Suprapubic skin (tissue), 4 donors: Measurements from ENCODE around the gene MINDY4. TPM values are rescaled to one million over a fixed set of nuclear protein-coding genes. Genes with fewer than 3 reads are reported as not detected.

Experiments
- DNase-seq, 2 donors: peaks; one replicate each; pipeline ENCODE4 v3.0.0-alpha.2; 2019; ENCODE audit warnings: low spot score in 2 of 2
- H3K27ac ChIP-seq: fragments of 200-600 bp; sonication (generic); one replicate; pipeline ENCODE4 v1.5.1; 2019
- H3K27me3 ChIP-seq: fragments of 200-600 bp; sonication (generic); one replicate; pipeline ENCODE4 v1.5.1; 2019
- H3K36me3 ChIP-seq: fragments of 200-600 bp; sonication (generic); one replicate; pipeline ENCODE4 v1.5.1; 2019
- H3K4me1 ChIP-seq: fragments of 200-600 bp; sonication (generic); one replicate; pipeline ENCODE4 v1.5.1; 2019
- H3K4me3 ChIP-seq: fragments of 200-600 bp; sonication (generic); one replicate; pipeline ENCODE4 v1.5.1; 2019; ENCODE audit warnings: mild to moderate bottlenecking
- H3K9me3 ChIP-seq: fragments of 200-600 bp; sonication (generic); one replicate; pipeline ENCODE4 v1.5.1; 2019
- EP300 ChIP-seq: sonication (generic); formaldehyde crosslinking; IDR thresholded peaks from one replicate; pipeline ENCODE4 v1.6.1; 2017; ENCODE audit warnings: antibody characterized with exemption
- POLR2A ChIP-seq, 2 donors: fragments of 450-650 bp; IDR thresholded peaks; one replicate each; pipeline ENCODE4 v1.6.1; 2017; ENCODE audit warnings: antibody characterized with exemption in 2 of 2, mild to moderate bottlenecking in 2 of 2, moderate library complexity in 2 of 2
- POLR2AphosphoS5 ChIP-seq, 3 donors: sonication (generic); formaldehyde crosslinking; IDR thresholded peaks; one replicate each; pipeline ENCODE4 v1.6.1; 2017; ENCODE audit warnings: antibody characterized with exemption in 3 of 3
- WGBS: methylation state at CpG from one replicate; pipeline ENCODE4 v1.1.5; 2018; 5-methylcytosine and 5-hydroxymethylcytosine counted together
- total RNA-seq, 4 donors: library from RNA; depleted of rRNA; stranded (reverse); fragments of >200 nt; gene quantifications; one replicate each; pipeline ENCODE4 v1.1.0, GENCODE V29; 2016
- TF ChIP-seq, protein P1 (sequence below), 2 donors: fragments of 200-600 bp in 1 of 2; fragments of 450-650 bp in 1 of 2; sonication (generic) in 1 of 2; IDR thresholded peaks; one replicate each; pipeline ENCODE4 v1.5.1; 2016 to 2019; ENCODE audit warnings: antibody characterized with exemption in 2 of 2, mild to moderate bottlenecking in 1 of 2, moderate library complexity in 1 of 2

The MINDY4 gene
- total RNA-seq, 4 donors from 2014 or later: 4.6 to 10.5 (median 6.1) TPM

DNA sequence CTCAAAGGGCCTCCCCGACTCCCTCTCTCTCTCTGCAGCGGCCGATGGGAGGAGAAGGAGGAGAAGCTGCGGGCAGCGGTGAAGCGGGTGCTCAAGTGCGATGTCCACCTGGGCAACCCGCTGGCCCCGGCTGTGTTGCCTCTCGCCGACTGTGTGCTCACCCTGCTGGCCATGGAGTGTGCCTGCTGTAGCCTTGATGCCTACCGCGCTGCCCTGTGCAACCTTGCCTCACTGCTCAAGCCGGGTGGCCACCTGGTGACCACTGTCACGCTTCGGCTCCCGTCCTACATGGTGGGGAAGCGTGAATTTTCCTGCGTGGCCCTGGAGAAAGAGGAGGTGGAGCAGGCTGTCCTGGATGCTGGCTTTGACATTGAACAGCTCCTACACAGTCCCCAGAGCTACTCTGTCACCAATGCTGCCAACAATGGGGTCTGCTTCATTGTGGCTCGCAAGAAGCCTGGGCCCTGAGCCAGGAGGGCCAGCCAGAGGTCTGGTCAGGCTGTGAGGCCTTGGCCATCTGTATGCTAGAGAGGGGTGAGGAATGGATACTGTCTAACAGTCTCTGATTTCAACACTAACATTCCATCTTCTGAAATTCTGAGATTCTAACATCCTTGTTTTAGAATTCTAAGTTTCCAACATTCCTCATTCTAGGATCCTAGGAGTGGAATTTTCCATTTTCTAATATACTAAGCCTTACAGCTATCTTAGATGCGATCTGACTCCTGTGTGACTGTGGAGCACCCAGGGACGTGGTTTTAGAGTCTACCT lies 15.6 kb upstream of the MINDY4 start:
- peaks cover 35% of the 10 kb centered on the region for H3K4me1 ChIP-seq
- no peaks in the 10 kb centered on the region for H3K36me3 ChIP-seq
- H3K4me3 ChIP-seq: no peak overlapping the region

DNA sequence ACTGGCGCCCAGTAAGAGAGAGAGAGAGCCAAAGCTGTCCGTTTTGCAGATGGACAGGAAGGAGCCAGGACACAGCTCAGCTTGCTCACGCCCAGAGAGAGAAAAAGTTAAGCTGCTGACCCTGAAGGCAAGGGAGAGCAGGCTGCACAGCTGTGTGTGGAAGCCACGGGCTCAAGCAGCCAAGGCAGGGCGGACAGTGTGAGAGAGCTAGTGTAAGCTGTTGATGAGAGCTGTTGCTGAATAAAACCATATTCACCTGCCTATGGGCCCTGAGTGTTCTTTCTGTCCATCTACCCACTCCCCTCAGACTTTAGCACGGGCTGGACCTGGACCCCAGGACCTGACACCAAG lies 13.9 kb upstream of the MINDY4 start:
- DNase-seq: no peak
- no peak overlapping the region for H3K4me3 ChIP-seq
- no peak overlapping the region for H3K27ac ChIP-seq
- no peak for TF ChIP-seq POLR2AphosphoS5 (IDR thresholded peaks at IDR 0.05)
- no peaks in the 10 kb centered on the region for H3K27me3 ChIP-seq
- no peaks in the 10 kb centered on the region for H3K36me3 ChIP-seq
- H3K4me1 ChIP-seq: peaks cover 22% of the 10 kb centered on the region
- WGBS: 87% methylated on average over 6 of the region's 6 CpGs
- no peaks in the 10 kb centered on the region for H3K9me3 ChIP-seq

More for the DNA sequence above, 15.6 kb upstream of the MINDY4 start:
- 61% methylated on average over 4 of the region's 22 CpGs for WGBS
- no peaks in the 10 kb centered on the region for H3K27me3 ChIP-seq
- no peak for TF ChIP-seq EP300
- TF ChIP-seq, protein P1, sequence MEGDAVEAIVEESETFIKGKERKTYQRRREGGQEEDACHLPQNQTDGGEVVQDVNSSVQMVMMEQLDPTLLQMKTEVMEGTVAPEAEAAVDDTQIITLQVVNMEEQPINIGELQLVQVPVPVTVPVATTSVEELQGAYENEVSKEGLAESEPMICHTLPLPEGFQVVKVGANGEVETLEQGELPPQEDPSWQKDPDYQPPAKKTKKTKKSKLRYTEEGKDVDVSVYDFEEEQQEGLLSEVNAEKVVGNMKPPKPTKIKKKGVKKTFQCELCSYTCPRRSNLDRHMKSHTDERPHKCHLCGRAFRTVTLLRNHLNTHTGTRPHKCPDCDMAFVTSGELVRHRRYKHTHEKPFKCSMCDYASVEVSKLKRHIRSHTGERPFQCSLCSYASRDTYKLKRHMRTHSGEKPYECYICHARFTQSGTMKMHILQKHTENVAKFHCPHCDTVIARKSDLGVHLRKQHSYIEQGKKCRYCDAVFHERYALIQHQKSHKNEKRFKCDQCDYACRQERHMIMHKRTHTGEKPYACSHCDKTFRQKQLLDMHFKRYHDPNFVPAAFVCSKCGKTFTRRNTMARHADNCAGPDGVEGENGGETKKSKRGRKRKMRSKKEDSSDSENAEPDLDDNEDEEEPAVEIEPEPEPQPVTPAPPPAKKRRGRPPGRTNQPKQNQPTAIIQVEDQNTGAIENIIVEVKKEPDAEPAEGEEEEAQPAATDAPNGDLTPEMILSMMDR (IDR thresholded peaks at IDR 0.05): no peak
- TF ChIP-seq POLR2AphosphoS5 (IDR thresholded peaks at IDR 0.05): no peak
- TF ChIP-seq POLR2A (IDR thresholded peaks at IDR 0.05): no peak
- no peaks in the 10 kb centered on the region for H3K9me3 ChIP-seq
- no peak for DNase-seq
- no peak overlapping the region for H3K27ac ChIP-seq

DNA sequence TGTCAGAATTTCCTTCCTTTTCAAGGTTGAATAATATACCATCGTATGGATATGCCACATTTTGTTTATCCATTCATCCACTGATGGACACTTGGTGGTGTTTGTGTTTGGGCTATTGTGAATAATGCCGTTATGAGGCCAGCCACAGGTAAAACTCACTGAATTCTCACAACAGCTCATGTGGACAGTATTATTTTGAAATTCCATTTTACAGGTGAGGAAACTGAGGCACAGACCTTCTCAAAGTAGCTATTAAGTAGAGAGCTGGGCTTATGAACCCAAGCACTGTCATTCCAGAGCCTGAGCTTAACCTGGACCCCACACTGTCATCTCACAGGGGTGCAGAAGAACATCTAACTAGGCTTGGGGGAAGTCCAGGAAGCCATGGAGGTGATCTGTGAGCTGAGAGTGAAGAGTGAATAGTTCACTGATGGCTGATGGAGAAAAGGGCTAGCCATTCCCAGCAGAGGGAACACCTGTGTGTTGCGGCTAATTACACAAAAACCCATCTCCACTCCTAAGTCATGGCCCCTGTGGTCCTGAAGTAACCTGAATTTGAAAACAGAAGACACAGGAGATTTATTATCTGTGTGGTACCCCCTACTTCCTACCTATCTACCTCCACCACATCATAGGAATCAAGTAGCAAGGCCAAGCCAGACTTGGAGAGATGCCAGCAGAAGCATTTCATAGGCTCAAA lies 10.6 kb upstream of the MINDY4 start:
- H3K9me3 ChIP-seq: no peaks in the 10 kb centered on the region
- H3K4me1 ChIP-seq: peaks cover 24% of the 10 kb centered on the region
- no peak overlapping the region for H3K27ac ChIP-seq
- no peak overlapping the region for H3K4me3 ChIP-seq
- H3K27me3 ChIP-seq: no peaks in the 10 kb centered on the region
- 98% methylated on average over 3 of the region's 3 CpGs for whole genome bisulfite sequencing
- no peaks in the 10 kb centered on the region for H3K36me3 ChIP-seq
- TF ChIP-seq POLR2AphosphoS5 (IDR thresholded peaks at IDR 0.05): no peak
- no peak for TF ChIP-seq POLR2A (IDR thresholded peaks at IDR 0.05)
- TF ChIP-seq, protein P1 (IDR thresholded peaks at IDR 0.05): no peak
- TF ChIP-seq EP300: no peak
- DNase-seq: no peak

DNA sequence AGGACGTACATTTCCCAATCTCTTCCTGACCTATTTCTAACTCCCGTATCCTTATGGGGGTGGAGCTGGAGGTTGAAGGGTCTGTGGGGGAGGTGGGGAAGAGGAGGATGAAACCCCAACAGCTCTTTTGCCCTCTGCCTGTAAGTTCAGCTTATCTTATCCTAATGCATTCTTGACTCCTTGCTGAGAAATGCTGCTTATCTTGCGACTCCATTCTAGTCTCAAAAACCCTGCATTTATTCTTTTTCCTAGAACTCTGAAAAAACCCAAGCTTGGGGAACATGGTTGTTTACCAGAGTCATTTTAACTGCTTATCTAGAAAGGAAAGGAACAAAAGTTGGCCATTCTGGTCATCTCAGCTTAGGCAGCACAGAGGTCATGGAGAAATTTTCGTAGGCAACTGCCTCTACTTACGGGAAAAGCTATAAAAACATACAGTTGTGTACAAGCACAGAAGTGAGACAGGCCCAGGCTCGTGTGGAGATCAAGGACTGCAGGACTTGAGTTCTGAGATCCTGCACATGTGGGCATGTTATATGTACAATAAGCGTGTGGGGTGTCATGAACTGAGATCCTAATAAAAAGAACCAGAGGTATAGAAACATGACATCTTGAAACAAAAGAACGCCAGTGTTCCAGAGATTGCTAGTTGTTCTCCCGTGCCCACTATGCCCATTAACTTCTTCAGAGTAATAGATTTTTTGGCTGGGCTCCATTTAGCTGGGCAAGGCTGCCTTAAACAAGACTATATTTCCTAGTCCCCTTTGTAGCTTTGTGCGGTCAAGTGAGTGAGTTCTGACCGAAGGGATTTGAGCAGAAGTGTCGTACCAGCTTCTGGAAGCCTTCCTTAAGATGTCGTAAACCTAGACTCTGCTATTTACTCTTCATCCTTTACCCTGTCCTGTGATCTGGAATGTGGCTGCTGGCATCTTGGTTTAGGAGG lies 9.7 kb upstream of the MINDY4 start:
- H3K4me1 ChIP-seq: peaks cover 24% of the 10 kb centered on the region
- no peak for DNase-seq
- no peak overlapping the region for H3K4me3 ChIP-seq
- TF ChIP-seq EP300: no peak
- TF ChIP-seq POLR2AphosphoS5 (IDR thresholded peaks at IDR 0.05): no peak
- TF ChIP-seq, protein P1 (IDR thresholded peaks at IDR 0.05): no peak
- no peak for TF ChIP-seq POLR2A (IDR thresholded peaks at IDR 0.05)
- no peaks in the 10 kb centered on the region for H3K9me3 ChIP-seq
- no peaks in the 10 kb centered on the region for H3K36me3 ChIP-seq
- 74% methylated on average over 13 of the region's 13 CpGs for WGBS
- no peaks in the 10 kb centered on the region for H3K27me3 ChIP-seq
- H3K27ac ChIP-seq: no peak overlapping the region

DNA sequence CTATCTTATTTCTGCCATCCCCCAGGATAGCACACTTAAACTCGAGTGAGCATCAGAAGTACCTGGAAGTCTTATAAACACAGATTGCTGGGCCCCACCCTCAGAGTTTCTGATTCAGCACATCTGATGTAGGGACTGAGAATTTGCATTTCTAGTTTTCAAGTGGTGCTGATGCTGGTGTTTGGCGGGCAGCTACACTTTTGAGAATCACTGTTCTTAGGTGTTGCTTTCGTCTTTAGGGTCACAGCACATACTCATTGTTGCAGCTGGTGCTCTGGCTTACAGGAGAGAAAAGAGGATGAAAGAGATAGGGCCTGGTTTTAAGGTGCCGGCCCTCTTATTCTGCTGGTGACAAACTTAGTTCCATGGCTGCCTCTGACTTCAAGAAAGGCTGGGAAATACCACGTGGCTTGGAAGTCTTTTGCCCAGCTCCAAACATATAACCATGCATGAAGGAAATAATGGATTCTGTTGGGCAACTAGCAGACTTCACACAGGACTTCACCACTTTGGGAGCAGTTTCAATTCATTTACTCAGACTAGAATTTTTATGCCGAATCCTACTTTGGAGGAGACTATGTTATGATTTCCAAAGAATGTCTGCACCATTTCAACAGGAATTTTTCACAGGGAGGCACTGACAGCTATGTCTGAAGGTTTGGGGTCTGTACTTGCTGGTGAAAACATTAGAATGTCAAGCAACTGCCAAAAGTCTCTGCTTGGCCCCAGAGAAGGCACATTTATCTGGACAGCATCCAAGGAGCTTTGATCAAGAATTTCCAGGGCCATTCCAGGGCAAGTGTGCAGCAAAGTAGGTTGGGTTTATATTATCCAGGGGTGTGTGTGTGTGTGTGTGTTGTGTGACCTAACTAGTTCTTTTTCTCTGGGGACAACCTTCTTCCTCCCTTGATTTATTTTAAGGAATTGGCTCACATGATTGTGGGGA lies 6.9 kb upstream of the MINDY4 start:
- Histone ChIP-seq H3K9me3 (no peaks in the 10 kb centered on the region), H3K27ac (no peak overlapping the region), H3K4me3 (no peak overlapping the region), H3K27me3 (no peaks in the 10 kb centered on the region), H3K4me1 (peaks cover 11% of the 10 kb centered on the region), H3K36me3 (no peaks in the 10 kb centered on the region)
- no peak for DNase-seq
- 68% methylated on average over 6 of the region's 6 CpGs for WGBS
- no peak for TF ChIP-seq EP300
- TF ChIP-seq POLR2A (IDR thresholded peaks at IDR 0.05): no peak
- TF ChIP-seq POLR2AphosphoS5 (IDR thresholded peaks at IDR 0.05): no peak
- TF ChIP-seq, protein P1 (IDR thresholded peaks at IDR 0.05): no peak
